ENCODE data around the gene PAMR1. TPM values are rescaled to one million over a fixed set of nuclear protein-coding genes. Genes with fewer than 3 reads are reported as not detected.
A peak's percentile ranks its signal among the peaks of the same experiment; 100 is the strongest.

The PAMR1 gene
- total and polyA plus RNA-seq, 4 experiments from 2014 or later: not detected

GRCh38 chr11:35415487-35415886 lies 109.9 kb downstream of the PAMR1 start:
- no peaks in the 10 kb centered on the region for H3K9me3 Mint-ChIP-seq
- H3K27me3 Mint-ChIP-seq: peaks cover 45 to 50% of the 10 kb centered on the region in 2 donors
- no peak overlapping the region for H3K27ac Mint-ChIP-seq
- Histone ChIP-seq H3K27me3 (ENCODE audit: insufficient read depth, low read length) (peaks cover 26% of the 10 kb centered on the region), H3K4me3 (ENCODE audit: low read length in 2 of 2) (no peak overlapping the region), H3K4me1 (ENCODE audit: insufficient read depth, low read length) (no peaks in the 10 kb centered on the region), H3K36me3 (ENCODE audit: insufficient read depth, low read length) (no peaks in the 10 kb centered on the region), H3K9me3 (ENCODE audit: control insufficient read depth in 1 of 2, low read length in 2 of 2) (no peaks in the 10 kb centered on the region), H3K27ac (ENCODE audit: low read depth, low read length) (no peak overlapping the region)
- CTCF ChIA-PET (ENCODE audit: partially characterized antibody): interaction anchor here (1.4 kb wide), 1 partner anchor 10 kb away, joined by 8 read pairs; no protein-coding TSS in a partner anchor
- H3K4me3 Mint-ChIP-seq: no peak overlapping the region
- no peaks in the 10 kb centered on the region for H3K36me3 Mint-ChIP-seq
- intact Hi-C loops (cut with micrococcal nuclease): no loop called here
- POLR2A ChIA-PET (ENCODE audit: partially characterized antibody): no interaction called here
- DNase-seq: no peak
- peaks cover 5 to 12% (median 8%) of the 10 kb centered on the region in 4 donors for H3K4me1 Mint-ChIP-seq

DNA sequence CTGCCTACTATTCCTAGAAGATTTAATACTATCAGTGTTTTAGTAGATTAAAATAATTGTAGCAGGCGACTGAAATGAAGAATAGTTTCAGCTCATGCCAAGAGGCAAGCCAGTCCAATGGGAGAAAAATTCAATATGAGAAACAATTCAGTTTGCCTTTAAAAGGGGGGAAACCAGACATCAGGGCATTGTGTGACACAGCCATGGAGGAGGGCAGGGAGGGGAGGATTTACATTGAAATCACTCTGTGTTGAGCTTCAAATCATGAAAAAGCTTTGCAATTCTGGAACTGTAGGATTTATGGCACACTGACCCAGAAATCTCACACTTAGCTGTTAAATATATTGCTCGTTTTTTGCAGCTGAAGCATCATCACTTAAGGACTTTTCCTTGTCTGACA lies 110.6 kb downstream of the PAMR1 start:
- H3K27ac ChIP-seq (ENCODE audit: low read depth, low read length): no peak overlapping the region
- intact Hi-C loops (cut with micrococcal nuclease): no loop called here
- no peaks in the 10 kb centered on the region for H3K36me3 ChIP-seq (ENCODE audit: insufficient read depth, low read length)
- H3K9me3 ChIP-seq (ENCODE audit: control insufficient read depth in 1 of 2, low read length in 2 of 2): no peaks in the 10 kb centered on the region
- no peaks in the 10 kb centered on the region for H3K4me1 ChIP-seq (ENCODE audit: insufficient read depth, low read length)
- ChIA-PET CTCF (ENCODE audit: partially characterized antibody) (interaction anchor here (1.4 kb wide), 1 partner anchor 9 kb away, joined by 8 read pairs; no protein-coding TSS in a partner anchor), POLR2A (ENCODE audit: partially characterized antibody) (no interaction called here)
- peaks cover 26% of the 10 kb centered on the region for H3K27me3 ChIP-seq (ENCODE audit: insufficient read depth, low read length)
- H3K9me3 Mint-ChIP-seq: no peaks in the 10 kb centered on the region
- peaks cover 42 to 45% of the 10 kb centered on the region in 2 donors for H3K27me3 Mint-ChIP-seq
- H3K4me1 Mint-ChIP-seq: peaks cover 1 to 7% (median 4%) of the 10 kb centered on the region in 4 donors
- H3K27ac Mint-ChIP-seq: no peak overlapping the region
- no peak overlapping the region for H3K4me3 Mint-ChIP-seq
- no peak for DNase-seq
- no peaks in the 10 kb centered on the region for H3K36me3 Mint-ChIP-seq
- H3K4me3 ChIP-seq (ENCODE audit: low read length in 2 of 2): no peak overlapping the region

DNA sequence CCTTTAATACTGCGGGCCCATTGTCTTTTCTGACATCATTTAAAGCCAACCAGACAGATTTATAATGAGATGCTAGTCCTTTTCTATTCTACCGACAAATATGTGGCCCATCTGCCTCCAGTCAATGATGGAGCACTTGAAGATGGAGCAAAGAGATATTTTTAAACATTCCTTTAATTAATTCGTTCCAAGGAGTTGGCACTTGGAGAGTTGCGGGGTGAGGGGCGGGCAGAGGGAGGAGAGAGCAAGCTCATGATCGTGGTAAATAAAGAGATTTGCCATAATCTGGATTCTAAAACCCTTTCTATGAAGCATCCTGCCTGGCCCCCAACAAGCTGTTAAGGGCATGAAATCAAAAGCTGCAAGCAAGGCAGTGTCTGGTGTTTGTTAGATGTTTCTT lies 111.1 kb downstream of the PAMR1 start:
- Mint-ChIP-seq H3K36me3 (no peaks in the 10 kb centered on the region), H3K9me3 (no peaks in the 10 kb centered on the region), H3K4me3 (no peak overlapping the region), H3K27ac (no peak overlapping the region), H3K4me1 (peaks cover 1 to 7% (median 4%) of the 10 kb centered on the region in 4 donors), H3K27me3 (peaks cover 42 to 44% of the 10 kb centered on the region in 2 donors)
- H3K4me1 ChIP-seq (ENCODE audit: insufficient read depth, low read length): no peaks in the 10 kb centered on the region
- H3K4me3 ChIP-seq (ENCODE audit: low read length in 2 of 2): no peak overlapping the region
- H3K36me3 ChIP-seq (ENCODE audit: insufficient read depth, low read length): no peaks in the 10 kb centered on the region
- H3K27me3 ChIP-seq (ENCODE audit: insufficient read depth, low read length): peaks cover 26% of the 10 kb centered on the region
- ChIA-PET CTCF (ENCODE audit: partially characterized antibody) (interaction anchor here (1.4 kb wide), 1 partner anchor 9 kb away, joined by 8 read pairs; no protein-coding TSS in a partner anchor), POLR2A (ENCODE audit: partially characterized antibody) (no interaction called here)
- H3K27ac ChIP-seq (ENCODE audit: low read depth, low read length): no peak overlapping the region
- no peaks in the 10 kb centered on the region for H3K9me3 ChIP-seq (ENCODE audit: control insufficient read depth in 1 of 2, low read length in 2 of 2)
- intact Hi-C loops (cut with micrococcal nuclease): no loop called here
- no peak for DNase-seq

GRCh38 chr11:35413598-35413997 lies 111.8 kb downstream of the PAMR1 start:
- no peaks in the 10 kb centered on the region for H3K36me3 ChIP-seq (ENCODE audit: insufficient read depth, low read length)
- intact Hi-C loops (cut with micrococcal nuclease): no loop called here
- H3K4me3 Mint-ChIP-seq: no peak overlapping the region
- no peak overlapping the region for H3K4me3 ChIP-seq (ENCODE audit: low read length in 2 of 2)
- H3K9me3 Mint-ChIP-seq: no peaks in the 10 kb centered on the region
- ChIA-PET POLR2A (ENCODE audit: partially characterized antibody) (no interaction called here), CTCF (ENCODE audit: partially characterized antibody) (interaction anchor here (1.4 to 1.9 kb wide), 2 partner anchors 11 to 489 kb away, joined by 4 to 7 read pairs; no protein-coding TSS in a partner anchor)
- H3K9me3 ChIP-seq (ENCODE audit: control insufficient read depth in 1 of 2, low read length in 2 of 2): no peaks in the 10 kb centered on the region
- H3K4me1 ChIP-seq (ENCODE audit: insufficient read depth, low read length): no peaks in the 10 kb centered on the region
- no peak overlapping the region for H3K27ac Mint-ChIP-seq
- peaks cover 1 to 6% (median 3%) of the 10 kb centered on the region in 4 donors for H3K4me1 Mint-ChIP-seq
- H3K27ac ChIP-seq (ENCODE audit: low read depth, low read length): no peak overlapping the region
- H3K27me3 Mint-ChIP-seq: peaks cover 42 to 48% of the 10 kb centered on the region in 2 donors
- peaks cover 26% of the 10 kb centered on the region for H3K27me3 ChIP-seq (ENCODE audit: insufficient read depth, low read length)
- DNase-seq: no peak
- no peaks in the 10 kb centered on the region for H3K36me3 Mint-ChIP-seq

- Mint-ChIP-seq H3K27me3 (peaks cover 29 to 34% of the 10 kb centered on the region in 2 donors), H3K4me1 (no peaks in the 10 kb centered on the region), H3K27ac (no peak overlapping the region), H3K36me3 (no peaks in the 10 kb centered on the region), H3K4me3 (no peak overlapping the region), H3K9me3 (no peaks in the 10 kb centered on the region)
- DNase-seq: no peak
- Histone ChIP-seq H3K36me3 (ENCODE audit: insufficient read depth, low read length) (no peaks in the 10 kb centered on the region), H3K27me3 (ENCODE audit: insufficient read depth, low read length) (peaks cover 15% of the 10 kb centered on the region), H3K4me3 (ENCODE audit: low read length in 2 of 2) (no peak overlapping the region), H3K27ac (ENCODE audit: low read depth, low read length) (no peak overlapping the region), H3K9me3 (ENCODE audit: control insufficient read depth in 1 of 2, low read length in 2 of 2) (no peaks in the 10 kb centered on the region), H3K4me1 (ENCODE audit: insufficient read depth, low read length) (no peaks in the 10 kb centered on the region)
- ChIA-PET CTCF (ENCODE audit: partially characterized antibody) (interaction anchor here (1.1 to 2.3 kb wide), 5 partner anchors 9 to 826 kb away, joined by 3 to 9 read pairs (median 4); no protein-coding TSS in a partner anchor), POLR2A (ENCODE audit: partially characterized antibody) (no interaction called here)
- intact Hi-C loops (cut with micrococcal nuclease): loop anchor here (1.0 kb wide), 1 partner anchor 826 kb away; no protein-coding TSS in a partner anchor
These were observed 113.1 kb downstream of the PAMR1 start for GRCh38 chr11:35412285-35412684.

GRCh38 chr11:35407041-35407440 lies 118.4 kb downstream of the PAMR1 start:
- Mint-ChIP-seq H3K36me3 (no peaks in the 10 kb centered on the region), H3K4me3 (no peak overlapping the region), H3K27ac (no peak overlapping the region), H3K9me3 (no peaks in the 10 kb centered on the region), H3K27me3 (peaks cover 4 to 8% of the 10 kb centered on the region in 2 donors), H3K4me1 (peaks cover 0 to 1% (median under 1%) of the 10 kb centered on the region in 4 donors)
- DNase-seq: no peak
- Histone ChIP-seq H3K27me3 (ENCODE audit: insufficient read depth, low read length) (peaks cover 5% of the 10 kb centered on the region), H3K36me3 (ENCODE audit: insufficient read depth, low read length) (no peaks in the 10 kb centered on the region), H3K9me3 (ENCODE audit: control insufficient read depth in 1 of 2, low read length in 2 of 2) (no peaks in the 10 kb centered on the region), H3K4me3 (ENCODE audit: low read length in 2 of 2) (no peak overlapping the region), H3K27ac (ENCODE audit: low read depth, low read length) (no peak overlapping the region), H3K4me1 (ENCODE audit: insufficient read depth, low read length) (no peaks in the 10 kb centered on the region)
- POLR2A ChIA-PET (ENCODE audit: partially characterized antibody): no interaction called here
- CTCF ChIA-PET (ENCODE audit: partially characterized antibody): no interaction called here
- intact Hi-C loops (cut with micrococcal nuclease): no loop called here

GRCh38 chr11:35404388-35404775 lies 121.0 kb downstream of the PAMR1 start:
- peaks cover 0 to 1% (median under 1%) of the 10 kb centered on the region in 4 donors for H3K4me1 Mint-ChIP-seq
- no peak overlapping the region for H3K27ac Mint-ChIP-seq
- Histone ChIP-seq H3K27ac (ENCODE audit: low read depth, low read length) (no peak overlapping the region), H3K4me3 (ENCODE audit: low read length in 2 of 2) (no peak overlapping the region), H3K9me3 (ENCODE audit: control insufficient read depth in 1 of 2, low read length in 2 of 2) (no peaks in the 10 kb centered on the region), H3K27me3 (ENCODE audit: insufficient read depth, low read length) (peaks cover 5% of the 10 kb centered on the region), H3K36me3 (ENCODE audit: insufficient read depth, low read length) (no peaks in the 10 kb centered on the region), H3K4me1 (ENCODE audit: insufficient read depth, low read length) (no peaks in the 10 kb centered on the region)
- no peak for DNase-seq
- intact Hi-C loops (cut with micrococcal nuclease): no loop called here
- peaks cover 4 to 10% of the 10 kb centered on the region in 2 donors for H3K27me3 Mint-ChIP-seq
- H3K36me3 Mint-ChIP-seq: no peaks in the 10 kb centered on the region
- POLR2A ChIA-PET (ENCODE audit: partially characterized antibody): no interaction called here
- peak overlapping the region in 1 of 8 donors; percentile 17 for H3K4me3 Mint-ChIP-seq
- CTCF ChIA-PET (ENCODE audit: partially characterized antibody): interaction anchor here (1.1 to 2.3 kb wide), 6 partner anchors 11 to 818 kb away, joined by 3 to 13 read pairs (median 7); no protein-coding TSS in a partner anchor
- H3K9me3 Mint-ChIP-seq: no peaks in the 10 kb centered on the region
